ENCODE data around the gene ADAMTS17. TPM values are rescaled to one million over a fixed set of nuclear protein-coding genes. Genes with fewer than 3 reads are reported as not detected.

The ADAMTS17 gene
- total and polyA plus RNA-seq, 4 donors: 0.28 to 46.9 (median 9.1) TPM

DNA sequence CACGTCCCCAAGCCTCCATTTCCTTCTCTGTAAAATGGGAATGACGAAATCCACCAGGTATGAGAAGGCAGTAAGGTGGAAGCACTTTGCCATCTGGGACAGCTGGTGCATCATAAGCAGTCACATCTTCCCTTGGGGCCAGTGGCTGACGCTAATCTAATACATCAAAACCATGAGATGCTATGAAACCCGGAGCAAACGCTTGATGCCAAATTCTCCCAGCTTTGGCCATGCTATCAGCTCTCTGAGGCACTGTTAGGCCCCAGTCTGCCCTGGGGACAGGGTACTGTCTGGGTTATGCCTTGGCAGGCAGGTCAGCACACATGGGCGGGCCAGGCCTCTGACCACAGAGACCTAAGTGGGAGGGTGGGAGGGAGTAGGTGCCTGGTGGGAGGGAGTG lies 66.1 kb downstream of the ADAMTS17 start:
- Histone ChIP-seq H3K27me3 (ENCODE audit: control insufficient read depth in 4 of 4, insufficient read depth in 4 of 4, low read length in 3 of 4) (no peaks in the 10 kb centered on the region), H3K4me3 (ENCODE audit: low read depth in 1 of 3, low read length in 3 of 3) (no peak overlapping the region), H3K9ac (ENCODE audit: low read depth in 1 of 2, low read length in 2 of 2) (no peak overlapping the region), H3K9me3 (ENCODE audit: control insufficient read depth in 4 of 4, low read length in 3 of 4) (peaks cover 0 to 7% (median 3%) of the 10 kb centered on the region in 4 donors), H3K27ac (ENCODE audit: low read depth in 1 of 2, low read length in 2 of 2) (no peak overlapping the region), H3K4me1 (ENCODE audit: control insufficient read depth in 4 of 4, insufficient read depth in 4 of 4, low read length in 3 of 4) (no peaks in the 10 kb centered on the region), H3K36me3 (ENCODE audit: control insufficient read depth in 4 of 4, insufficient read depth in 3 of 4, low read depth in 1 of 4, low read length in 3 of 4) (peaks cover 0 to 5% (median 1%) of the 10 kb centered on the region in 4 donors)
- no peak for DNase-seq (ENCODE audit: low spot score)
- TF ChIP-seq YY1 (IDR thresholded peaks at IDR 0.05) (no peak), EGR1 (IDR thresholded peaks at IDR 0.05; ENCODE audit: low read depth in 2 of 2) (no peak), ATF3 (IDR thresholded peaks at IDR 0.05) (no peak)
- 96% methylated on average over 6 of the region's 6 CpGs for WGBS

DNA sequence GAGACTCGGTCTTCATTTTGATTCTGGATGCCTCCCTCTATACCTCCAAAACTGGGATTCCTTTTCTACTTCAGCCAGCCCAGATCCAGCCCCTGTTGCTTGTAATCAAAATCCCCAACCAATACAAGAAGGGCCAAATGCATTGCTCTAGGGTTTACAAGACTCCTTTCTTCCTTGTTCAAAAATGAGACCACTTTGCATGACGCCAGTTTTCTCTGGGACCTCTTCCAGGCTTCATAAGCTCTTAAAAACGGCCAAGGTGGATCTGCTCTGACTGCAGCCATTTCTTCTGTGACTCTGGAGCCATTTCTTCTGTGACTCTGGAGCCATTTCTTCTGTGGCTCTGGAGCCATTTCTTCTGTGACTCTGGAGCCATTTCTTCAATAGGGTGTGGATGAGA lies 71.9 kb downstream of the ADAMTS17 start:
- DNase-seq (ENCODE audit: low spot score): no peak
- Histone ChIP-seq H3K36me3 (ENCODE audit: control insufficient read depth in 4 of 4, insufficient read depth in 3 of 4, low read depth in 1 of 4, low read length in 3 of 4) (peaks cover 0 to 5% (median 0%) of the 10 kb centered on the region in 4 donors), H3K9ac (ENCODE audit: low read depth in 1 of 2, low read length in 2 of 2) (no peak overlapping the region), H3K27ac (ENCODE audit: low read depth in 1 of 2, low read length in 2 of 2) (no peak overlapping the region), H3K4me1 (ENCODE audit: control insufficient read depth in 4 of 4, insufficient read depth in 4 of 4, low read length in 3 of 4) (no peaks in the 10 kb centered on the region), H3K27me3 (ENCODE audit: control insufficient read depth in 4 of 4, insufficient read depth in 4 of 4, low read length in 3 of 4) (no peaks in the 10 kb centered on the region), H3K4me3 (ENCODE audit: low read depth in 1 of 3, low read length in 3 of 3) (no peak overlapping the region), H3K9me3 (ENCODE audit: control insufficient read depth in 4 of 4, low read length in 3 of 4) (peaks cover 0 to 7% (median 3%) of the 10 kb centered on the region in 4 donors)
- TF ChIP-seq RAD21 (IDR thresholded peaks at IDR 0.05) (no peak), TAF1 (conservative IDR thresholded peaks at IDR 0.05) (no peak), FOXA2 (IDR thresholded peaks at IDR 0.05) (no peak), YY1 (IDR thresholded peaks at IDR 0.05) (no peak), JUND (IDR thresholded peaks at IDR 0.05) (no peak)
- WGBS: 86% methylated on average over 3 of the region's 3 CpGs

GRCh38 chr15:100266166-100266565 lies 75.6 kb downstream of the ADAMTS17 start:
- WGBS: 70% methylated on average over 10 of the region's 10 CpGs
- H3K4me1 ChIP-seq (ENCODE audit: control insufficient read depth in 4 of 4, insufficient read depth in 4 of 4, low read length in 3 of 4): no peaks in the 10 kb centered on the region
- TF ChIP-seq ATF3 (IDR thresholded peaks at IDR 0.05) (no peak), REST (IDR thresholded peaks at IDR 0.05) (no peak), YY1 (IDR thresholded peaks at IDR 0.05) (no peak), CTCF (IDR thresholded peaks at IDR 0.05; ENCODE audit: low read depth, low read length, missing input control) (no peak), HNF4A (conservative IDR thresholded peaks at IDR 0.05) (no peak), NR2F2 (IDR thresholded peaks at IDR 0.05) (no peak), GABPA (IDR thresholded peaks at IDR 0.05 in 1 of 2, conservative IDR thresholded peaks at IDR 0.05 in 1 of 2) (no peak), SP1 (IDR thresholded peaks at IDR 0.05) (no peak), JUND (IDR thresholded peaks at IDR 0.05) (no peak), HNF4G (IDR thresholded peaks at IDR 0.05) (no peak), RAD21 (IDR thresholded peaks at IDR 0.05) (no peak), FOXA1 (IDR thresholded peaks at IDR 0.05) (no peak), TAF1 (conservative IDR thresholded peaks at IDR 0.05) (no peak), RXRA (IDR thresholded peaks at IDR 0.05) (no peak), MAX (IDR thresholded peaks at IDR 0.05) (no peak)
- TF ChIP-seq, protein P1, sequence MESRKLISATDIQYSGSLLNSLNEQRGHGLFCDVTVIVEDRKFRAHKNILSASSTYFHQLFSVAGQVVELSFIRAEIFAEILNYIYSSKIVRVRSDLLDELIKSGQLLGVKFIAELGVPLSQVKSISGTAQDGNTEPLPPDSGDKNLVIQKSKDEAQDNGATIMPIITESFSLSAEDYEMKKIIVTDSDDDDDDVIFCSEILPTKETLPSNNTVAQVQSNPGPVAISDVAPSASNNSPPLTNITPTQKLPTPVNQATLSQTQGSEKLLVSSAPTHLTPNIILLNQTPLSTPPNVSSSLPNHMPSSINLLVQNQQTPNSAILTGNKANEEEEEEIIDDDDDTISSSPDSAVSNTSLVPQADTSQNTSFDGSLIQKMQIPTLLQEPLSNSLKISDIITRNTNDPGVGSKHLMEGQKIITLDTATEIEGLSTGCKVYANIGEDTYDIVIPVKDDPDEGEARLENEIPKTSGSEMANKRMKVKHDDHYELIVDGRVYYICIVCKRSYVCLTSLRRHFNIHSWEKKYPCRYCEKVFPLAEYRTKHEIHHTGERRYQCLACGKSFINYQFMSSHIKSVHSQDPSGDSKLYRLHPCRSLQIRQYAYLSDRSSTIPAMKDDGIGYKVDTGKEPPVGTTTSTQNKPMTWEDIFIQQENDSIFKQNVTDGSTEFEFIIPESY (IDR thresholded peaks at IDR 0.05): no peak
- no peaks in the 10 kb centered on the region for H3K27me3 ChIP-seq (ENCODE audit: control insufficient read depth in 4 of 4, insufficient read depth in 4 of 4, low read length in 3 of 4)
- H3K4me3 ChIP-seq (ENCODE audit: low read depth in 1 of 3, low read length in 3 of 3): no peak overlapping the region
- no peaks in the 10 kb centered on the region for H3K9me3 ChIP-seq (ENCODE audit: control insufficient read depth in 4 of 4, low read length in 3 of 4)
- DNase-seq (ENCODE audit: low spot score): no peak
- H3K36me3 ChIP-seq (ENCODE audit: control insufficient read depth in 4 of 4, insufficient read depth in 3 of 4, low read depth in 1 of 4, low read length in 3 of 4): peaks cover 0 to 8% (median 5%) of the 10 kb centered on the region in 4 donors
- H3K9ac ChIP-seq (ENCODE audit: low read depth in 1 of 2, low read length in 2 of 2): no peak overlapping the region
- H3K27ac ChIP-seq (ENCODE audit: low read depth in 1 of 2, low read length in 2 of 2): no peak overlapping the region
